Measurements from ENCODE around the gene PARP8.

Gene PARP8

DNA sequence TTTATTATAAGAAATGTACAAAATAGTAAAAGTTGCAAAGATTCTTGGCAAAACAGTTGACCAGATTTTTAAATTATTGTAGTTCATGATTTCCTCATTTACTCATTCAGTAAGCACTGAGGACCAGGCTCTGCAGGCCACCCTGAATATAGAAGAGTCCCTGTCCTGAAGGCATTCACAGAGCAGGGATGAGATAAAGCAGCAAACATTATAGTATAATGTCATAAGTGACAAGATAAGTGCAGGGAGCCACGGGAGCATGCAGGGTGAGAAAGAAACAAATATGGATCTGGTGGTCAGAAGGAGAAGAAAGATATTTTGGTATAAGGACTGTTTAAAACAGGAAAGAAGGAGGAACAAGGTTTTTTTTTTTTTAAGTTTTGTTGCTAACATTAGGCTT, 46.0 kb downstream of the PARP8 start:
- TF ChIP-seq, protein P1, sequence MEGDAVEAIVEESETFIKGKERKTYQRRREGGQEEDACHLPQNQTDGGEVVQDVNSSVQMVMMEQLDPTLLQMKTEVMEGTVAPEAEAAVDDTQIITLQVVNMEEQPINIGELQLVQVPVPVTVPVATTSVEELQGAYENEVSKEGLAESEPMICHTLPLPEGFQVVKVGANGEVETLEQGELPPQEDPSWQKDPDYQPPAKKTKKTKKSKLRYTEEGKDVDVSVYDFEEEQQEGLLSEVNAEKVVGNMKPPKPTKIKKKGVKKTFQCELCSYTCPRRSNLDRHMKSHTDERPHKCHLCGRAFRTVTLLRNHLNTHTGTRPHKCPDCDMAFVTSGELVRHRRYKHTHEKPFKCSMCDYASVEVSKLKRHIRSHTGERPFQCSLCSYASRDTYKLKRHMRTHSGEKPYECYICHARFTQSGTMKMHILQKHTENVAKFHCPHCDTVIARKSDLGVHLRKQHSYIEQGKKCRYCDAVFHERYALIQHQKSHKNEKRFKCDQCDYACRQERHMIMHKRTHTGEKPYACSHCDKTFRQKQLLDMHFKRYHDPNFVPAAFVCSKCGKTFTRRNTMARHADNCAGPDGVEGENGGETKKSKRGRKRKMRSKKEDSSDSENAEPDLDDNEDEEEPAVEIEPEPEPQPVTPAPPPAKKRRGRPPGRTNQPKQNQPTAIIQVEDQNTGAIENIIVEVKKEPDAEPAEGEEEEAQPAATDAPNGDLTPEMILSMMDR (IDR thresholded peaks at IDR 0.05; ENCODE audit: extremely low read depth, insufficient read depth, missing control alignments) = no peak
- in situ Hi-C loops (cut with MboI; ENCODE audit: low pct_unique_long_range_greater_than_20kb, low sequenced_read_pairs, unreplicated experiment) = no loop called here
- DNase-seq (ENCODE audit: low spot score) = no peak

DNA sequence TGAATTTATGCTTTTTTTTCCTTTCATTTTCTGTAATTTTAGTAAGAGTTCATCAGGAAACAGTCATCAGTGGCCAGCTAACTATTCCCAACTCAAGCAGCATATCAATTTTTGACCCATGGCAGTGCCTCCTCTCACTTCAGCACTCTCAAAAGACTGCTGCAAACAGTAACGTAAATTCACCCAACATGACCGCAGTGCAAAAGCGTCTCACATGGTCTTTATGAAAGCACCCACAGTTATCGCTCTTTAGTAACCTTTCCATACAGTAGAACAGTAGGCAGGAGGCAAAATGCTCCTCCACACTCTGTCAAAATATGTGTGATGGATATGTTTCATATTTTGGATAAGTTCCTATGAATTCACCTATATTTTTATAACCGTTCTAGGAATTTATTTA, 48.6 kb downstream of the PARP8 start:
- DNase-seq (ENCODE audit: low spot score) = no peak
- TF ChIP-seq, protein P1 (IDR thresholded peaks at IDR 0.05; ENCODE audit: extremely low read depth, insufficient read depth, missing control alignments) = no peak
- in situ Hi-C loops (cut with MboI; ENCODE audit: low pct_unique_long_range_greater_than_20kb, low sequenced_read_pairs, unreplicated experiment) = no loop called here

DNA sequence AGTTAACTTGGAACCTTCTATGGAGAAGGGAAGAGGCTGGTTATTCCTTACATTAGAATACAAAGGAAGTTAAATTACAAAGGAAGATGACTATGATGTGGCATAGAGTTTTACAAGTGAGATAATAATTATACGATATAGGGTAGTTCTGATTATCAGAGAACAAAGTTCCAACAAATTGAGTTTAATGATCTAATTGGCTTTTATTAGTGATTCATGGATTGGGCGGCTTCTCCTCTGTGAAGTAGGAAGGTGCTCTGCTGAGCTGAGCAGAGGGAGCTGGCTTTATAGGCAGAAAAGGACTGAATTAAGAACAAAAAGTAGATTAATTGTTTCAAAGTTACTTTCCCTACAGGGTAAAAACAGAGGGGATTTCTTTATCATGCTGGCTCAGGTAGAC, 49.7 kb downstream of the PARP8 start:
- in situ Hi-C loops (cut with MboI; ENCODE audit: low pct_unique_long_range_greater_than_20kb, low sequenced_read_pairs, unreplicated experiment) = no loop called here
- TF ChIP-seq, protein P1 (IDR thresholded peaks at IDR 0.05; ENCODE audit: extremely low read depth, insufficient read depth, missing control alignments) = no peak

DNA sequence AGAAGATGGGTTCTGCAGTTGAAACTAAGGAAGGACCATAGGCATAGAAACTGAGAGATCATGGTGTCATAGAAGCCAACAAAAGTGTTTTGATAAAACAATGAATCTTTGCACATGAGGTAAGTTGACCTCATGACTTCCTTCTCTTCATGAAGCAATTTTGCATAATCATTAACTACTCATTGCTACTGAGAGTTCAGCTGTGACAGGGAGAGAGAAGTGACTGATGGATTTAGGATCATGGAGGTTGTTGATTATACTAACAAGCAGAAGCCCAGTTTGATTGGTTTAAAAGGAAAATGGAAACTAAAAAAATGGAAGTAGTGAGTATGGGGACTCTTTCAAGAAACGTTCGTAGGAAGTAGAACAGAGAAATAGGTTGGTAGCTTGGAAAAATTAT, 51.2 kb downstream of the PARP8 start:
- DNase-seq (ENCODE audit: low spot score) = no peak
- in situ Hi-C loops (cut with MboI; ENCODE audit: low pct_unique_long_range_greater_than_20kb, low sequenced_read_pairs, unreplicated experiment) = no loop called here
- TF ChIP-seq, protein P1 (IDR thresholded peaks at IDR 0.05; ENCODE audit: extremely low read depth, insufficient read depth, missing control alignments) = no peak

More for the DNA sequence above, 49.7 kb downstream of the PARP8 start:
- no peak for DNase-seq (ENCODE audit: low spot score)

DNA sequence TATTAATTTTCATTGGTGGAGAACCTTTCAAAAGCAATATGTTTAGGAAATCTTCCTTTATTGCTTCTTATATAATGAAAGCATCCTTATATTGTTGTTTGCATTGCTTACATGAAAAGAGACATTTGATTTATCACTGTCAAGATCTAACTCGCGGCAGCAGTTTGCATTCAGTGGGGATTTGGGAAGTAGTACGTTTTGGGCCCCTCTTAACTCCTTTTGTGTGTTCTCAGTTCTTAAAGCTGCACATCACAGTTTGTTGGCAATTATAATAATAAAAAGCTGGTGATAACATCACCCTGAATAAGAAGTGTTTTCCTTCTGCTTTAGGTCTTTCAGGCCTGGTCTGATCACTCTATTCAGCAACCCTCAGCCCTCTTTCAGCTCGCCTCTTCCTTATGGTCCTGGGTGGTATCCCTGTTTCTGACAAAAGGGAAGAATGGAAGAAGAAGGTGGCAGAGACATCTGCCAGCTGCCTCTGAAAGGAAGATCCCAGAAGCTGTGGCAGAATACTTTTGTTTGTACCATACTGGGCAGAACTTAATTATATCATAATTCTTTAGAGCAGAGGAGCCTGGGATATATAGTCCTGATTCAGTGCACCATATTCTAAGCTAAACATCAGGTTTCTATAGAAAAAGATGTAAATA, 53.7 kb downstream of the PARP8 start:
- in situ Hi-C loops (cut with MboI; ENCODE audit: low pct_unique_long_range_greater_than_20kb, low sequenced_read_pairs, unreplicated experiment) = no loop called here
- no peak for DNase-seq (ENCODE audit: low spot score)
- TF ChIP-seq, protein P1 (IDR thresholded peaks at IDR 0.05; ENCODE audit: extremely low read depth, insufficient read depth, missing control alignments) = no peak

DNA sequence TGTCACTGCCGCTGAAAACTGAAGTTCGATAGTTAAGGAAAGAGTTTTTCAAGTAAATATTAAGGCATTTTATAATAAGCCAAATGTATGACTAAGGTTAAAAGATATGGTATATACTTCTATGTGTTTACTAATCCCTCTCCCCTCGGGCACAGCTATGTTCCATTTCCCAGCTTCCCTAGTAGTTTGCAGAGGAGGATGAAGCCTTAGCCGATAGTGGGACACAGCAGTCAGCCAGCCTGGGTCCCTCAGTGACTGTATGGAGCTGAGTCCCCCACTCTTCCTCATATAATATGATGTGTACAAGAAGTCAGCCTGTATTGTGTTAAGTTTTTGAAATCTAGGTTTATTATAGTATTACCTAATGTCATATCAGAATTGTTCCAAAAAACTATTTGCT, 55.8 kb downstream of the PARP8 start:
- in situ Hi-C loops (cut with MboI; ENCODE audit: low pct_unique_long_range_greater_than_20kb, low sequenced_read_pairs, unreplicated experiment) = no loop called here
- DNase-seq (ENCODE audit: low spot score) = no peak
- TF ChIP-seq, protein P1 (IDR thresholded peaks at IDR 0.05; ENCODE audit: extremely low read depth, insufficient read depth, missing control alignments) = no peak

All from GM13977 (cell line).